ENCODE results near the gene ZNF615. TPM values are rescaled to one million over a fixed set of nuclear protein-coding genes. Genes with fewer than 3 reads are reported as not detected.
"Not testable (repeated sequence)": the region's sequence is repeated elsewhere in the genome, so short reads cannot be mapped to it uniquely, and the experiment has no call there.

ZNF615 gene
- total RNA-seq (10 to 100 TPM in 6 of 7 donors, 1 to 10 TPM in 1; 10.0 to 19.9 (median 12.3) TPM), polyA plus RNA-seq (1 to 10 TPM; 2.0 to 3.5 (median 3.1) TPM)
- long read RNA-seq, donor 1, partial matches to known transcripts, result 0 of 1 reads
- long read RNA-seq, donor 1, other reads (novel, unspliced or antisense), result 0 of 1 reads
- long read RNA-seq, donor 2, partial matches to known transcripts, result 0 of 1 reads
- long read RNA-seq, donor 2, other reads (novel, unspliced or antisense), result 0 of 1 reads

DNA sequence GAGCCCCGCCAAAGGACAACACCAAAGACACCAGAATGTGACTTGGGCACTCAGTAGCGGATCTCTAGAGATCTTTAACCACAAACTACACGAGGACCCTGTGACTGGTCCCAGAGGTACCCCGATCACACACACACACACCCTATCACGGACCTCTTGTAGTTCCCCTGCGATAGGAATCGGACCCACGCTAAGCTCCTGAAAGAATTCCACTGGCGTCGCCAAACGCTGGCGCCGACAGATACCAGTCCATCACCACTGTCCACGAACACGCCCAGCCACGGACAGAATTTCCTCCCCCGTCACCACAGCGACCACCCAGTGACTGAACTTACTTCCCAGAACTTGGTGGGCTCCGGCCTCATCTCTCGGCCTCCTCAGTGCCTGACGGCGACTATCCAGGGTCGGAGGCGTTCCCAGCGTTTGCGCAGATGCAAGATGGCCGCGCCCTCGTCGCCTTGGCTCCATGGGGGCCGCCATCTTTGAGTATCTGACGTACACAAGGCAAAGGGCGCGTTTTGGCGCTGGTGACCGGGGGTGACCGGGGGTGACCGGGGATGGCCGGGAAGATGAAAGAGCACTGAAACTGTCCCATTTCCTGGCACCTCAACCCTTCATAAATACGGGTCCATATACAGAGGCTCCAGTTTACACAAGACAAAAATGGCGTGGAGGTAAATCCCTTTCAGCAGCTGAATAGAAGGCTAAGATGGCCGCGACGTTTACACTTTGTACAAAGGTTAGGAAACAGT is at the start of gene ZNF615:
ZNF615 (minus strand) TSS at position 406 of the 752 bp plus-strand sequence. CDS start 4,500 bp downstream, outside the sequence.
- intact Hi-C loops (cut with DNase I; ENCODE audit: low total_unique reads), result no loop called here
- DNase-seq, result peak; percentile 96
- peak within 1 kb of the TSS; percentile 77 to 92 (median 90) for H3K27ac ChIP-seq
- H3K4me1 ChIP-seq, result peaks cover 6 to 21% (median 12%) of the 10 kb centered on the region in 6 donors
- TF ChIP-seq POLR2AphosphoS5 (IDR thresholded peaks at IDR 0.05), result peak; percentile 90 to 91 (median 90)
- TF ChIP-seq, protein P1, sequence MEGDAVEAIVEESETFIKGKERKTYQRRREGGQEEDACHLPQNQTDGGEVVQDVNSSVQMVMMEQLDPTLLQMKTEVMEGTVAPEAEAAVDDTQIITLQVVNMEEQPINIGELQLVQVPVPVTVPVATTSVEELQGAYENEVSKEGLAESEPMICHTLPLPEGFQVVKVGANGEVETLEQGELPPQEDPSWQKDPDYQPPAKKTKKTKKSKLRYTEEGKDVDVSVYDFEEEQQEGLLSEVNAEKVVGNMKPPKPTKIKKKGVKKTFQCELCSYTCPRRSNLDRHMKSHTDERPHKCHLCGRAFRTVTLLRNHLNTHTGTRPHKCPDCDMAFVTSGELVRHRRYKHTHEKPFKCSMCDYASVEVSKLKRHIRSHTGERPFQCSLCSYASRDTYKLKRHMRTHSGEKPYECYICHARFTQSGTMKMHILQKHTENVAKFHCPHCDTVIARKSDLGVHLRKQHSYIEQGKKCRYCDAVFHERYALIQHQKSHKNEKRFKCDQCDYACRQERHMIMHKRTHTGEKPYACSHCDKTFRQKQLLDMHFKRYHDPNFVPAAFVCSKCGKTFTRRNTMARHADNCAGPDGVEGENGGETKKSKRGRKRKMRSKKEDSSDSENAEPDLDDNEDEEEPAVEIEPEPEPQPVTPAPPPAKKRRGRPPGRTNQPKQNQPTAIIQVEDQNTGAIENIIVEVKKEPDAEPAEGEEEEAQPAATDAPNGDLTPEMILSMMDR (IDR thresholded peaks at IDR 0.05 in 8 of 11, conservative IDR thresholded peaks at IDR 0.05 in 3 of 11), result no peak
- TF ChIP-seq POLR2A (IDR thresholded peaks at IDR 0.05), result peak in 1 of 3 donors; percentile 37
- 0 to 1% (median 1%) methylated on average over 37 to 44 of the region's 44 CpGs for WGBS, 5 donors
- H3K27me3 ChIP-seq (replicated peaks in 1 of 7), result no peaks in the 10 kb centered on the region
- H3K4me3 ChIP-seq, result peak within 1 kb of the TSS; percentile 67 to 77 (median 71)
- H3K9me3 ChIP-seq, result peaks cover 0 to 85% (median 70%) of the 10 kb centered on the region in 8 donors
- H3K36me3 ChIP-seq, result peaks cover 0 to 27% (median 20%) of the 10 kb centered on the region in 6 donors

DNA sequence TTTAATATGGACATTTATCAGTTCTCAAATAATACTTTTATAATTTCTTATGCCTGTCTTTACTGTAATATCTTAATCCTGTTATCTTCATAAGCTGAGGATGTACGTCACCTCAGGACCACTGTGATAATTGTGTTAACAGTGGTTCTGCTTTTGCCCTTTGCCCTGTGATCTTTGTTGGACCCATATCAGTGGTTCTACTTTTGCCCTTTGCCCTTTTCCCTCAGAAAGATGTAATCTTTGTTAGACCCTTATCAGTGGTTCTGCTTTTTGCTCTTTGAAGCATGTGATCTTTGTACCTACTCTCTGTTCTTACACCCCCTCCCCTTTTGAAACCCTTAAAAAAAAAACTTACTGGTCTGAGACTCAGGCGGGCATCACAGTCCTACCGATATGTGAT is 48.5 kb upstream of the ZNF615 start:
- DNase-seq; H3K27me3 ChIP-seq (replicated peaks in 1 of 7); H3K27ac ChIP-seq; H3K4me1 ChIP-seq; H3K4me3 ChIP-seq; intact Hi-C loops (cut with DNase I; ENCODE audit: low total_unique reads): not testable (repeated sequence)
- peaks cover 0 to 17% (median 0%) of the 10 kb centered on the region in 6 donors for H3K36me3 ChIP-seq
- H3K9me3 ChIP-seq, result peaks cover 15 to 100% (median 100%) of the 10 kb centered on the region in 8 donors
- 95 to 99% (median 97%) methylated on average over 3 of the region's 3 CpGs for WGBS, 5 donors

DNA sequence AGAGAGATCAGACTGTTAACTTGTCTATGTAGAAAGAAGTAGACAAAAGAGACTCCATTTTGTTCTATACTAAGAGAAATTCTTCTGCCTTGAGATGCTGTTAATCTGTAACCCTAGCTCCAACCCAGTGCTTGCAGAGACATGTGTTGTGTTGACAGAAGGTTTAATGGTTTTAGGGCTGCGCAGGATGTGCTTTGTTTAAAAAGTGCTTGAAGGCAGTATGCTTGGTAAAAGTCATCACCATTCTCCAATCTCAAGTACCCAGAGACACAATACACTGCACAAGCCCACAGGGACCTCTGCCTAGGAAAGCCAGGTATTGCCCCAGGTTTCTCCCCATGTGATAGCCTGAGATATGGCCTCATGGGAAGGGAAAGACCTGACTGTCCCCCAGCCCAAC is 43.7 kb upstream of the ZNF615 start:
- DNase-seq; H3K27ac ChIP-seq; H3K4me3 ChIP-seq; H3K27me3 ChIP-seq (replicated peaks in 1 of 7); intact Hi-C loops (cut with DNase I; ENCODE audit: low total_unique reads): not testable (repeated sequence)
- 40 to 100% (median 95%) methylated on average over 1 of the region's 1 CpG for WGBS, 5 donors
- H3K9me3 ChIP-seq, result peaks cover 3 to 73% (median 69%) of the 10 kb centered on the region in 8 donors
- H3K36me3 ChIP-seq, result peaks cover 0 to 10% (median 1%) of the 10 kb centered on the region in 6 donors
- peaks cover 5 to 27% (median 11%) of the 10 kb centered on the region in 6 donors for H3K4me1 ChIP-seq

DNA sequence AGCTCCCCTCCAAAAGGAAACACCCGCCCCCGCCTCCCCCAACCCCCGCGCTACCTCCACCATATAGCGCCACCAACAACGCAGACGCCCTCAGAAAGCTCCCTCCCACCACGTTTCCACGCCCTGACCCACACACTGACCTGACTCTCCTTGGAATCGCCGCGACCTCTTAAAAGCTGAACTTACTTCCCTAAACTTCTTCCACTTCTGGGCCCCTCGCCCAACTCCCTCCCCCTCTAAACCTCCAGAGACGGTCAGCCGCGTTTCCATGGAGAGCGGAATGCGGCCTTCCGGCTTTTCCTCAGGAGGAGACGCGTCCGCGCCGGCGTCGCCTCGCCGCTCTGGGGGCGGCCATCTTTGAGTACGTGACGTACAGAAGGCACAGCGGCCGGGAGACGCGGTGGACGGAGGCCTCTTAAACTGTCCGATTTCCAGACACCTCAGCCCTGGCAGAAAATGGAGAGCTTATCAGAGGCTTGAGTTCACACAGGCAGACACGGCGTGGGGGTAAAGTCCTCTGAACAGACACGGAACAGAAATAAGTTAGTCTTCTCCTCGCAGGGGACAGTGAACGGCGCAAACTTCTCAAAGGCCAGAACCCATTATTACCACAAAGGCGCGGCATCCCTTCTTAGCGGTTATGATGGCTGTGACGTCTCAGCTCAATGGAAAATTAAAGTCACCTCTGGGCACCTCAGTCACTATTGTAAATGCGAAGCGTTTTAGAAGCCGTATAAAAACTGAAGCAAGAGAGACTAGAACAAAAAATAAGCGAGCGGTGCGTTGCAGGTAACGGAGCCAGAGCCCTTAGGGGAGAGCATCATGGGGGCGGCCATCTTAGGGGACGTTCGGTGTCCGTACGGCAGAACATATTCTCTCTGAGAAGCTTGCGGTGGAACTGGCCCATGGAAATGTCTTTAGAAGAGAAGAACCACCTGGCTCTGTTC is 40.8 kb upstream of the ZNF615 start, which contains the start of gene ZNF432:
ZNF432 (minus strand) TSS at position 284 of the 947 bp plus-strand sequence. CDS start 1,970 bp downstream, outside the sequence.
- Histone ChIP-seq H3K9me3 (peaks cover 0 to 73% (median 66%) of the 10 kb centered on the region in 8 donors), H3K27ac (peak within 1 kb of the TSS; percentile 88 to 99 (median 96)), H3K27me3 (replicated peaks in 1 of 7) (no peaks in the 10 kb centered on the region), H3K36me3 (peaks cover 7 to 40% (median 26%) of the 10 kb centered on the region in 6 donors), H3K4me3 (peak within 1 kb of the TSS; percentile 48 to 78 (median 64)), H3K4me1 (peaks cover 5 to 27% (median 11%) of the 10 kb centered on the region in 6 donors)
- intact Hi-C loops (cut with DNase I; ENCODE audit: low total_unique reads), result no loop called here
- TF ChIP-seq, protein P1 (IDR thresholded peaks at IDR 0.05 in 8 of 11, conservative IDR thresholded peaks at IDR 0.05 in 3 of 11), result no peak
- TF ChIP-seq POLR2A (IDR thresholded peaks at IDR 0.05) (peak in 1 of 3 donors; percentile 40), POLR2AphosphoS5 (IDR thresholded peaks at IDR 0.05) (peak; percentile 87 to 94 (median 94))
- peak; percentile 97 for DNase-seq
- WGBS, 5 donors, result 0 to 1% (median 0%) methylated on average over 59 to 60 of the region's 60 CpGs

All from spleen (tissue), 13 donors.